Fibroblast of pulmonary artery (primary cell): ENCODE results near the gene CDC16.

ENCODE experiments used
- DNase-seq: peaks from one replicate; pipeline ENCODE4 v3.0.0-alpha.2; 2010; ENCODE audit warnings: low read depth
- H3K4me3 ChIP-seq: replicated peaks from 2 replicates; pipeline ENCODE4 v1.5.1; 2011; ENCODE audit warnings: low read depth, mild to moderate bottlenecking, control low read depth, low read length, moderate library complexity
- TF ChIP-seq, protein P1 (sequence below): IDR thresholded peaks from 2 replicates; pipeline ENCODE4 v1.5.1; 2011; ENCODE audit warnings: mild to moderate bottlenecking, control low read depth, low read length, inconsistent platforms; ENCODE audit errors: missing control alignments

The CDC16 gene

DNA sequence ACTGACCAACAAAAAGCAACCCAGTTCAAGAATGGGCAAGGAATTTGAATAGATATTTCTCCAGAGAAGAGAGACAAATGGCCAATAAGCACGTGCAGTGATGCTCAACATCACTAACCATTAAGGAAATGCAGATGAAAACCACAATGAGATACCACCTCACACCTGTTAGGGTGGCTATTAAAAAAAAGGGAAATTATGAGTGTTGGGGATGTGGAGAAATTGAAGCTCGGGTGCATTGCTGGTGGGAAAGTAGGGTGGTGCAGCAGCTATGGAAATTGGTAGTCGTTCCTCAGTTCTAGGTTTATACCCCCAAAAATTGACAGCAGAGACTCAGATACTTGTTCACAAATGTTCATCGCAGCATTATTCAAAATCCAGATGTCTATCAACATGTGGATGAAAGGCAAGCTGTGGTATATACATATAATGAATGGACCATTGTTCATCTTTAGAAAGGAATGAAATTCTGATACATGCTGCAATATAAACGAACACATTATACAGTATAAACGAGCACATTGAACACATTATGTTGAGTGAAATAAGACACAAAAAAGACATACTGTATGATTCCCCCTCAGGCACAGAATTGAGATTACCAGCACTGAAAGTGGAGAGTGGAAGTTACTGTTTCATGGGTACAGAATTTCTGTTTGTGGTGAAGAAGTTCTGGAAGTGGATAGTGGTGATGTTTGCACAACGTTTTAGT, 80.5 kb downstream of the CDC16 start:
- TF ChIP-seq, protein P1, sequence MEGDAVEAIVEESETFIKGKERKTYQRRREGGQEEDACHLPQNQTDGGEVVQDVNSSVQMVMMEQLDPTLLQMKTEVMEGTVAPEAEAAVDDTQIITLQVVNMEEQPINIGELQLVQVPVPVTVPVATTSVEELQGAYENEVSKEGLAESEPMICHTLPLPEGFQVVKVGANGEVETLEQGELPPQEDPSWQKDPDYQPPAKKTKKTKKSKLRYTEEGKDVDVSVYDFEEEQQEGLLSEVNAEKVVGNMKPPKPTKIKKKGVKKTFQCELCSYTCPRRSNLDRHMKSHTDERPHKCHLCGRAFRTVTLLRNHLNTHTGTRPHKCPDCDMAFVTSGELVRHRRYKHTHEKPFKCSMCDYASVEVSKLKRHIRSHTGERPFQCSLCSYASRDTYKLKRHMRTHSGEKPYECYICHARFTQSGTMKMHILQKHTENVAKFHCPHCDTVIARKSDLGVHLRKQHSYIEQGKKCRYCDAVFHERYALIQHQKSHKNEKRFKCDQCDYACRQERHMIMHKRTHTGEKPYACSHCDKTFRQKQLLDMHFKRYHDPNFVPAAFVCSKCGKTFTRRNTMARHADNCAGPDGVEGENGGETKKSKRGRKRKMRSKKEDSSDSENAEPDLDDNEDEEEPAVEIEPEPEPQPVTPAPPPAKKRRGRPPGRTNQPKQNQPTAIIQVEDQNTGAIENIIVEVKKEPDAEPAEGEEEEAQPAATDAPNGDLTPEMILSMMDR: no peak
- no peak for DNase-seq
- H3K4me3 ChIP-seq: peak overlapping the region; percentile 77

DNA sequence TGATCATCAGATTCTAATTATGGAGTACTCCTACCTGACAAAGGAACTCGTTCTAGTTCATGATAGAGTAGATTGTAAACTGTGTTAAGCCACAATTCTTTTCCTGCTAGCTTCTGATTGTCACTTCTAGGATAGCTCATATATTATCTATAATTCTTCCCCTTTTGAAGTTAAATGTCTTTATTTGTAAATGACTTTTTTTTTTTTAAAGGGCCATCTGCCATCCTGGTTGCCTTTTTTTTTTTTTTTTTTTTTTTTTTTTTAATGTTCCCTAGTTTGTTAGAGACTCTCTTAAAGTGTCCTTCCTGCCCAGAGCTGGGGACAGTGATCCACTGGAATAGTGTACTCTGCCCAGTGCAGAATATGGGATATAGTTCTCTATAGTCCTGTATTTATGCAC, 83.9 kb downstream of the CDC16 start:
- H3K4me3 ChIP-seq: no peak overlapping the region
- TF ChIP-seq, protein P1: no peak
- no peak for DNase-seq

DNA sequence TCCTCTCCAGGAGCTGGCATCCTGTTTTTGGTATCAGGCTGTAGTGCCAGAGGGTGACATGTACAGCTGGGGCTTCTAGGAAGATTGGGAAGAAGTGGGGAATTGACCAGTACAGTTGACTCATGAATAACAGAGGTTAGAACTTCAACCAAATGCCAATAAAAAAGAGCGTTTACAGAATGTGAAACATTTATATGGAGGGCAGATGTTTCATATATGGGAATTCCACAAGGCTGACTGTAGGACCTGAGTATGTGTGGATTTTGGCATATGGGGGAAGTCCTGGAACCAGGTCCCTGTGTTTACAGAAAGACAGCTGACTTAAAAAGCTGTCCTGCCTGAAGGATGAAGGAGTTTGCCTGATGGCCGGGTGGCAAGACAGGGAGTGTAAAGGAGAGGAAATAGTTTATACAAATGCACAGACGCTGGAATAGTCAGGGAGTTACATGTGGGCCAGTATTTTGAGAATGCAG, 84.8 kb downstream of the CDC16 start:
- DNase-seq: peak; percentile 58
- H3K4me3 ChIP-seq: no peak overlapping the region
- TF ChIP-seq, protein P1: no peak

DNA sequence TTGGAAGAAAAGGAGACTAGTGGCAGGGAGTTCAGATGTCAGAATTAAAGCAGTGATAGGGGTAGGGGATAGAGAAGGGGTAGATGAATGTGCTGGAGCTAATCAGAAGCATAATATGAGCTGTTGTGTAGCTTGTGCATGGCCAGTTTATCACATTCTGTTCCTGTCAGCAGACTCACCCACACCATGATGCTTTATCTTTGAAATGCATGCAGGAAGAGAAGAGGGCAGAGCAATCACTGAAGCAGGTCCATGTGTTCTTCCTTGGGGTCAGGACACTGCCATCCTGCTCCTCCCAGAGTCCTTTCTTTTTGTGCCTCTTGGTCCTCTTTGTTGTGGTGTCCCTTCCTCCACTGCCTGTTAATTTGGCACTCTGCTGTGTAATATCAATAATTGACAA, 85.4 kb downstream of the CDC16 start:
- no peak overlapping the region for H3K4me3 ChIP-seq
- TF ChIP-seq, protein P1: no peak

DNA sequence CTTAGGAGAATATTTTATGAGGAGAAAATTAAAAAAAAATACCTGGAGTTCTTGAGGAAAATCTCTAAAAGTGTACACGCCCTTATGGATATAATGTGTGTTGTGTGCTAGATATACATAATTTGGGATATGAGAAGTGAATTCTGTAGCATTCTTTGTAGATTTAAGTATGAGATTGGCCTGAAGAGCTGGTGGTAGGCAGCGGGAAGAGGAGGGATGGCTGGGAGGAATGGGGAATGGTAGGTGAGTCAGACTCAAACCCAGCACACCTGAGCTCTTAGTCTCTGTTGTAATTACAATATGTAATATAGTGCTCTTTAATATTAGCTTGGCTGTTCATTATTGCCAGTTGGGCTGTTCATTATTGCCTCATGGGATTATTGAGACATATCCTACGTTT, 86.6 kb downstream of the CDC16 start:
- no peak for DNase-seq
- H3K4me3 ChIP-seq: no peak overlapping the region
- TF ChIP-seq, protein P1: no peak

More for the DNA sequence above, 85.4 kb downstream of the CDC16 start:
- no peak for DNase-seq
